PC-3 (cell line): Measurements from ENCODE around the gene USF1. TPM values are rescaled to one million over a fixed set of nuclear protein-coding genes. Genes with fewer than 3 reads are reported as not detected.

Source experiments
- ATAC-seq: fragments of 200-7000 bp; cut with Tn5 transposase; 2 replicates; pipeline ENCODE4 v1.9.1; 2020; ENCODE audit warnings: mild to moderate bottlenecking, moderate library complexity
- BruUV-seq: library from RNA; stranded (reverse); fragments of 400-500 nt; replicated peaks from 2 replicates; lab custom pipeline; 2021; lab: Mats Ljungman, UMichigan
- CTCF ChIA-PET: fragments of 300-600 bp; sonication (Branson Sonifier 250); formaldehyde crosslinking; loops from one replicate; lab custom pipeline; 2022; ENCODE audit warnings: antibody characterized with exemption; lab: Charles Lee
- POLR2A ChIA-PET: fragments of 300-600 bp; sonication (Branson Sonifier 250); formaldehyde crosslinking; loops from one replicate; lab custom pipeline; 2022; ENCODE audit warnings: antibody characterized with exemption; ENCODE audit not compliant: unreplicated experiment; lab: Charles Lee
- DNase-seq: peaks from one replicate; pipeline ENCODE4 v3.0.0-alpha.2; 2015
- H2AFZ ChIP-seq: fragments of 300-600 bp; sonication (generic); 2 replicates; pipeline ENCODE4 v1.6.0; 2016; ENCODE audit warnings: antibody characterized with exemption, low read length
- H3F3A ChIP-seq: fragments of 300-600 bp; sonication (generic); one replicate; pipeline ENCODE4 v1.6.0; 2017; ENCODE audit warnings: antibody characterized with exemption, low read length, control low read depth, mild to moderate bottlenecking; ENCODE audit not compliant: unreplicated experiment
- H3K27ac ChIP-seq: fragments of 300-600 bp; sonication (generic); 2 replicates; pipeline ENCODE4 v1.5.1; 2016; ENCODE audit warnings: mild to moderate bottlenecking, low read length
- H3K27me3 ChIP-seq: fragments of 300-600 bp; sonication (generic); 2 replicates; pipeline ENCODE4 v1.6.1; 2016; ENCODE audit warnings: low read length, mixed read lengths
- H3K36me3 ChIP-seq: fragments of 300-600 bp; sonication (generic); 2 replicates; pipeline ENCODE4 v1.6.1; 2016; ENCODE audit warnings: low read depth, mixed run types, low read length, mixed read lengths
- H3K4me1 ChIP-seq: fragments of 300-600 bp; sonication (generic); 2 replicates; pipeline ENCODE4 v1.5.1; 2016; ENCODE audit warnings: low read length; ENCODE audit not compliant: insufficient read depth
- H3K4me2 ChIP-seq: fragments of 300-600 bp; sonication (generic); 2 replicates; pipeline ENCODE4 v1.6.0; 2016; ENCODE audit warnings: low read length
- H3K4me3 ChIP-seq: fragments of 300-600 bp; sonication (generic); 2 replicates; pipeline ENCODE4 v1.5.1; 2016; ENCODE audit warnings: mild to moderate bottlenecking, low read length, mixed read lengths
- H3K79me2 ChIP-seq: fragments of 300-600 bp; sonication (generic); 2 replicates; pipeline ENCODE4 v1.6.1; 2017; ENCODE audit warnings: low read length, mixed read lengths
- H3K9ac ChIP-seq: fragments of 300-600 bp; sonication (generic); 2 replicates; pipeline ENCODE4 v1.6.0; 2016; ENCODE audit warnings: mild to moderate bottlenecking, low read length
- H3K9me2 ChIP-seq: fragments of 300-600 bp; sonication (generic); replicated peaks from 2 replicates; pipeline ENCODE4 v1.6.1; 2016; ENCODE audit warnings: mixed run types, low read length, mixed read lengths
- H3K9me3 ChIP-seq: fragments of 300-600 bp; sonication (generic); 2 replicates; pipeline ENCODE4 v1.6.1; 2016; ENCODE audit warnings: low read length, mixed read lengths
- H4K20me1 ChIP-seq: fragments of 300-600 bp; sonication (generic); 2 replicates; pipeline ENCODE4 v1.6.1; 2016; ENCODE audit warnings: low read length, mixed read lengths
- CTCF ChIP-seq: fragments of 300-600 bp; sonication (generic); conservative IDR thresholded peaks from 2 replicates; pipeline ENCODE4 v1.5.1; 2017; ENCODE audit warnings: antibody characterized with exemption, low read depth, mild to moderate bottlenecking, low read length
- EZH2 ChIP-seq: fragments of 300-600 bp; sonication (generic); IDR thresholded peaks from one replicate; pipeline ENCODE4 v1.6.1; 2017; ENCODE audit warnings: antibody characterized with exemption, mild to moderate bottlenecking, low read length; ENCODE audit not compliant: unreplicated experiment
- EZH2phosphoT487 ChIP-seq: fragments of 300-600 bp; sonication (generic); IDR thresholded peaks from 2 replicates; pipeline ENCODE4 v1.6.1; 2018; ENCODE audit warnings: mild to moderate bottlenecking, antibody characterized with exemption, low read length, borderline replicate concordance
- intact Hi-C: fragments of 100-400 bp; cut with micrococcal nuclease; formaldehyde crosslinking; loops from 2 replicates; pipeline ENCODE4 v1.9.0; 2023
- total RNA-seq: library from RNA; depleted of rRNA; stranded (reverse); fragments of >200 nt; gene quantifications from 2 replicates; pipeline ENCODE4 v1.2.3, GENCODE V29; 2014

The USF1 gene
- total RNA-seq, 1 experiment from 2014 or later: 113 TPM

GRCh38 chr1:161038523-161039153, 7.1 kb downstream of the USF1 start, which contains the start of gene TSTD1:
TSS of gene TSTD1 (minus strand) at chr1:161038964. CDS start at chr1:161038889, 75 bp downstream.
- peak within 1 kb of the TSS; percentile 51 for H3K9ac ChIP-seq

GRCh38 chr1:161037661-161038522, 7.9 kb downstream of the USF1 start:
- H3K4me2 ChIP-seq: peak overlapping the region; percentile 70
- no peaks in the 10 kb centered on the region for H3F3A ChIP-seq
- H3K79me2 ChIP-seq: peaks cover 5% of the 10 kb centered on the region
- H2AFZ ChIP-seq: peak overlapping the region; percentile 49; the same call in 1 of the 2 replicates
- peak overlapping the region; percentile 65 for H3K4me3 ChIP-seq
- peak overlapping the region; percentile 51 for H3K9ac ChIP-seq
- peaks cover 35% of the 10 kb centered on the region for H3K36me3 ChIP-seq
- H3K9me2 ChIP-seq: no peaks in the 10 kb centered on the region
- no peaks in the 10 kb centered on the region for H4K20me1 ChIP-seq
- intact Hi-C loops: no loop called here
- CTCF ChIA-PET: no interaction called here
- ATAC-seq (no peak), DNase-seq (no peak)
- peaks cover 3% of the 10 kb centered on the region for H3K4me1 ChIP-seq
- TF ChIP-seq EZH2 (no peak), EZH2phosphoT487 (no peak), CTCF (no peak)
- POLR2A ChIA-PET: interaction anchor here (0.6 kb wide), 1 partner anchor 89 kb away, joined by 3 read pairs; no protein-coding TSS in a partner anchor
- BruUV-seq: no TSS peak
- H3K9me3 ChIP-seq: no peaks in the 10 kb centered on the region
- no peak overlapping the region for H3K27ac ChIP-seq
- H3K27me3 ChIP-seq: no peaks in the 10 kb centered on the region

More at GRCh38 chr1:161038523-161039153, 7.1 kb downstream of the USF1 start, which contains the start of gene TSTD1:
- no TSS peak for BruUV-seq
- H3K4me2 ChIP-seq: peak within 1 kb of the TSS; percentile 70
- intact Hi-C loops: no loop called here
- H3F3A ChIP-seq: no peaks in the 10 kb centered on the region
- ChIA-PET CTCF (no interaction called here), POLR2A (no interaction called here)
- H3K36me3 ChIP-seq: peaks cover 40% of the 10 kb centered on the region
- H3K4me3 ChIP-seq: peak within 1 kb of the TSS; percentile 65
- DNase-seq (peak; percentile 37), ATAC-seq (peak; percentile 28)
- TF ChIP-seq EZH2phosphoT487 (no peak), CTCF (no peak), EZH2 (no peak)
- H3K9me3 ChIP-seq: no peaks in the 10 kb centered on the region
- H2AFZ ChIP-seq: peak within 1 kb of the TSS; percentile 49
- peaks cover 11% of the 10 kb centered on the region for H3K79me2 ChIP-seq
- no peaks in the 10 kb centered on the region for H3K9me2 ChIP-seq
- H3K27ac ChIP-seq: no peak within 1 kb of the TSS
- no peaks in the 10 kb centered on the region for H3K27me3 ChIP-seq
- H4K20me1 ChIP-seq: no peaks in the 10 kb centered on the region
- H3K4me1 ChIP-seq: no peaks in the 10 kb centered on the region; the same call in 1 of the 2 replicates
